Neuronal stem cell (in vitro differentiated cells): ENCODE results near the gene AK9.

ENCODE experiments used
- DNase-seq: peaks from one replicate; pipeline ENCODE4 v3.0.0-alpha.2; 2013; ENCODE audit warnings: low spot score
- H2AFZ ChIP-seq: one replicate; pipeline ENCODE4 v1.6.1; 2013; ENCODE audit warnings: mild to moderate bottlenecking, low read length, inconsistent platforms
- H2AK5ac ChIP-seq: 2 replicates; pipeline ENCODE4 v1.6.1; 2013; ENCODE audit warnings: low read depth, mild to moderate bottlenecking, inconsistent platforms, low read length, moderate library complexity, mixed read lengths
- H2BK120ac ChIP-seq: 2 replicates; pipeline ENCODE4 v1.6.1; 2013; ENCODE audit warnings: low read depth, mild to moderate bottlenecking, inconsistent platforms, low read length, moderate library complexity, mixed read lengths
- H2BK12ac ChIP-seq: one replicate; pipeline ENCODE4 v1.6.1; 2013; ENCODE audit warnings: low read length, inconsistent platforms
- H2BK15ac ChIP-seq: 2 replicates; pipeline ENCODE4 v1.6.1; 2013; ENCODE audit warnings: mild to moderate bottlenecking, low read length, inconsistent platforms, mixed read lengths
- H2BK5ac ChIP-seq: one replicate; pipeline ENCODE4 v1.6.1; 2013; ENCODE audit warnings: inconsistent platforms, mild to moderate bottlenecking, low read length, moderate library complexity
- H3K14ac ChIP-seq: one replicate; pipeline ENCODE4 v1.6.1; 2013; ENCODE audit warnings: low read length, inconsistent platforms
- H3K18ac ChIP-seq: 2 replicates; pipeline ENCODE4 v1.6.1; 2013; ENCODE audit warnings: low read length, inconsistent platforms
- H3K23ac ChIP-seq: 2 replicates; pipeline ENCODE4 v1.6.1; 2013; ENCODE audit warnings: low read depth, mild to moderate bottlenecking, mixed read lengths, low read length, inconsistent platforms; ENCODE audit not compliant: poor library complexity
- H3K27ac ChIP-seq: replicated peaks from 3 replicates; pipeline ENCODE4 v1.5.1; 2013; ENCODE audit warnings: low read length, inconsistent platforms
- H3K27me3 ChIP-seq, 3 experiments: 2 replicates each; pipeline ENCODE4 v1.6.1; 2013; ENCODE audit warnings: low read length in 3 of 3, mild to moderate bottlenecking in 2 of 3, inconsistent platforms in 1 of 3, low read depth in 1 of 3, mixed read lengths in 1 of 3, moderate library complexity in 1 of 3; ENCODE audit not compliant: control insufficient read depth in 3 of 3, insufficient read depth in 3 of 3
- H3K36me3 ChIP-seq, 2 donors: replicated peaks in 1 of 2; 2 replicates each; pipeline ENCODE4 v1.6.1; 2013; ENCODE audit warnings: low read length in 2 of 2; ENCODE audit not compliant: control insufficient read depth in 2 of 2, insufficient read depth in 2 of 2
- H3K4ac ChIP-seq: 2 replicates; pipeline ENCODE4 v1.6.1; 2013; ENCODE audit warnings: inconsistent platforms, mild to moderate bottlenecking, low read length, moderate library complexity
- H3K4me1 ChIP-seq, 2 donors: 1 replicate in 1 of 2; 2 replicates in 1 of 2; pipeline ENCODE4 v1.6.1; 2013; ENCODE audit warnings: low read length in 2 of 2, low read depth in 1 of 2; ENCODE audit not compliant: control insufficient read depth in 2 of 2, insufficient read depth in 1 of 2
- H3K4me2 ChIP-seq: one replicate; pipeline ENCODE4 v1.6.1; 2013; ENCODE audit warnings: mild to moderate bottlenecking, low read length, inconsistent platforms; ENCODE audit not compliant: insufficient read depth, poor library complexity, severe bottlenecking
- H3K4me3 ChIP-seq, 2 donors: 2 replicates each; pipeline ENCODE4 v1.5.1; 2013; ENCODE audit warnings: low read length in 2 of 2, mild to moderate bottlenecking in 2 of 2, inconsistent platforms in 1 of 2, moderate library complexity in 1 of 2
- H3K79me1 ChIP-seq: one replicate; pipeline ENCODE4 v1.6.1; 2013; ENCODE audit warnings: low read depth, mild to moderate bottlenecking, inconsistent platforms, low read length, moderate library complexity
- H3K9ac ChIP-seq: one replicate; pipeline ENCODE4 v1.6.1; 2013; ENCODE audit warnings: mild to moderate bottlenecking, low read depth, low read length, inconsistent platforms; ENCODE audit not compliant: poor library complexity
- H3K9me3 ChIP-seq, 2 donors: replicated peaks in 1 of 2; 2 replicates each; pipeline versions ENCODE3 to v1.6.1; 2013; ENCODE audit warnings: low read length in 2 of 2, mild to moderate bottlenecking in 2 of 2, inconsistent platforms in 1 of 2, low read depth in 1 of 2, mixed read lengths in 1 of 2, moderate library complexity in 1 of 2; ENCODE audit not compliant: control insufficient read depth in 2 of 2, insufficient read depth in 1 of 2
- H4K8ac ChIP-seq: one replicate; pipeline ENCODE4 v1.6.1; 2013; ENCODE audit warnings: low read depth, mild to moderate bottlenecking, inconsistent platforms, low read length, moderate library complexity
- H4K91ac ChIP-seq: one replicate; pipeline ENCODE4 v1.6.1; 2013; ENCODE audit warnings: low read length, low read depth, mild to moderate bottlenecking, inconsistent platforms; ENCODE audit not compliant: poor library complexity
- WGBS, 2 donors: extraction: QIAGEN DNeasy Blood & Tissue Kit; methylation state at CpG; one replicate each; pipeline ENCODE4 v1.1.7; 2013; ENCODE audit warnings: missing lambda C conversion rate in 2 of 2, mixed read lengths in 1 of 2; ENCODE audit not compliant: insufficient read length in 2 of 2, insufficient replicate concordance in 1 of 2; ENCODE audit errors: extremely low coverage in 2 of 2; 5-methylcytosine and 5-hydroxymethylcytosine counted together

AK9 gene

DNA sequence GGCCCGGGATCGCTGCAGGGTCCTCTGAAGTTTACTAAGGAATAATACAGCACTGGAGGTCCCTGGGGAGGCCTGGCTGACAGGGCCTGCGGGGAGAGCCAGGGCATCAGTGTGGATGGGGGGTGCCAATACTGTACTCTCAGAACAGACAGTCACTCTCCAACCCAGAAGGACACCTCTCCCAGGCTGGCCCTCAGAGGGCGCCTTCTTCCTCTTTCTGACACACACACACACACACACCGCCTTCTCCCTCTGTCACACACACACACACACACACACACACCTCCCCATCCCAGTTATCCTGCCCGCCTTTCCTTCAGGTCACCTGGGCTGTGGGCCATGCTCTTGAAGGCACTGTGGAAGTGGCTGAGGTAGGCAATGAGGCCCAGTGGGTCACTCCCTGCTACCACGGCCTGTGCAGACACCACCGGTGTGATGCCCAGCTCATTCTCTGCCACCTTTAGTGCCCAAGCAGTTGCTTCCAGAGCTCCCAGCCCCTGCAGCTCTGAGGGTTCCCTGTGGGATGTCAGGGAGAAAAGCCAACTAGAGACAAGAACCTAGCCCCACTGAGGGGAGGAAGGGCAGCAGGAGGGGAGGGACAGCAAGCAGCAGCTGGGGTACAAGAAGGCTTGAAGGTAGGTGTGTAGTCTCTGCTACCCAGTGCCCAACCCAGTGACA lies 243.0 kb downstream of the AK9 start:
- Histone ChIP-seq H3K79me1 (no peaks in the 10 kb centered on the region), H3K4ac (no peak overlapping the region), H4K91ac (no peak overlapping the region), H3K4me2 (no peak overlapping the region), H3K14ac (no peak overlapping the region), H3K18ac (no peak overlapping the region), H3K23ac (no peak overlapping the region), H2BK15ac (no peak overlapping the region), H2AFZ (no peak overlapping the region), H3K9me3 (no peaks in the 10 kb centered on the region), H3K4me1 (peaks cover 0 to 1% of the 10 kb centered on the region in 2 donors), H2BK5ac (no peak overlapping the region), H3K27me3 (no peaks in the 10 kb centered on the region), H3K4me3 (no peak overlapping the region), H2BK120ac (no peak overlapping the region), H3K9ac (no peak overlapping the region), H2BK12ac (no peak overlapping the region), H2AK5ac (no peak overlapping the region), H4K8ac (no peak overlapping the region), H3K27ac (no peak overlapping the region), H3K36me3 (peaks cover 47 to 65% of the 10 kb centered on the region in 2 donors)
- DNase-seq, result no peak
- no CpG with 5 or more reads among the region's 8 CpGs for WGBS, 2 donors

DNA sequence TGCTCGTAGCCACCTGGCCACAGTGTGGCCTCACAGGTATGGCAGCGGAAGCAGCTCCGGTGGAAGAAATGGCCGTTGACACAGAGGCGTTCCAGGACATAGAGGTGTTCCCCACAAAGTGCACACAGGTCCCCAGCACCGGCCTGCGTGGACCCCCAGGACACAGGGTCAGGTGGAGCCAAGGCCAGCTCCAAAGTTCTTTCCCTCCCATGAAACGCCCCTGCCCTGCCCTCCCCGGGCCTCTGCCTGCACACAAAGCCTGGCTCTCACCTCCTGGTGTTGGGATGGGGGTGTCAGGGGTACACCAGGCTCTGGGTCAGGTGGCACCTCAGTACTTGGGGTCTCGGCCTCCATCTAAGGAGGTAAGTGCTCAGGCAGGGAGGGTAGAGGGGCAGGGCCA lies 243.9 kb downstream of the AK9 start:
- DNase-seq, result no peak
- Histone ChIP-seq H2AFZ (no peak overlapping the region), H2BK5ac (no peak overlapping the region), H2BK12ac (no peak overlapping the region), H4K91ac (no peak overlapping the region), H4K8ac (no peak overlapping the region), H3K27me3 (no peaks in the 10 kb centered on the region), H3K36me3 (peaks cover 52 to 70% of the 10 kb centered on the region in 2 donors), H3K9ac (no peak overlapping the region), H3K14ac (peak overlapping the region; percentile 43), H2BK120ac (no peak overlapping the region), H3K27ac (no peak overlapping the region), H2BK15ac (no peak overlapping the region), H3K18ac (no peak overlapping the region), H3K23ac (no peak overlapping the region), H3K9me3 (no peaks in the 10 kb centered on the region), H2AK5ac (no peak overlapping the region), H3K4me3 (no peak overlapping the region), H3K4me1 (peaks cover 0 to 2% of the 10 kb centered on the region in 2 donors), H3K4me2 (no peak overlapping the region), H3K79me1 (peaks cover 1% of the 10 kb centered on the region), H3K4ac (no peak overlapping the region)
- no CpG with 5 or more reads among the region's 10 CpGs for WGBS, 2 donors

GRCh38 chr6:109446541-109446940 lies 244.5 kb downstream of the AK9 start:
- no CpG with 5 or more reads among the region's 8 CpGs for WGBS, 2 donors
- Histone ChIP-seq H3K9ac (no peak overlapping the region), H3K4me3 (no peak overlapping the region), H3K79me1 (peaks cover 3% of the 10 kb centered on the region), H2AK5ac (no peak overlapping the region), H3K14ac (no peak overlapping the region), H3K23ac (no peak overlapping the region), H2BK15ac (no peak overlapping the region), H3K9me3 (no peaks in the 10 kb centered on the region), H3K18ac (no peak overlapping the region), H3K36me3 (peaks cover 47 to 65% of the 10 kb centered on the region in 2 donors), H3K27me3 (no peaks in the 10 kb centered on the region), H4K91ac (no peak overlapping the region), H3K4ac (no peak overlapping the region), H2BK5ac (no peak overlapping the region), H2BK12ac (no peak overlapping the region), H3K4me2 (no peak overlapping the region), H2BK120ac (no peak overlapping the region), H3K27ac (no peak overlapping the region), H4K8ac (no peak overlapping the region), H2AFZ (no peak overlapping the region), H3K4me1 (peaks cover 3 to 5% of the 10 kb centered on the region in 2 donors)
- DNase-seq, result no peak

DNA sequence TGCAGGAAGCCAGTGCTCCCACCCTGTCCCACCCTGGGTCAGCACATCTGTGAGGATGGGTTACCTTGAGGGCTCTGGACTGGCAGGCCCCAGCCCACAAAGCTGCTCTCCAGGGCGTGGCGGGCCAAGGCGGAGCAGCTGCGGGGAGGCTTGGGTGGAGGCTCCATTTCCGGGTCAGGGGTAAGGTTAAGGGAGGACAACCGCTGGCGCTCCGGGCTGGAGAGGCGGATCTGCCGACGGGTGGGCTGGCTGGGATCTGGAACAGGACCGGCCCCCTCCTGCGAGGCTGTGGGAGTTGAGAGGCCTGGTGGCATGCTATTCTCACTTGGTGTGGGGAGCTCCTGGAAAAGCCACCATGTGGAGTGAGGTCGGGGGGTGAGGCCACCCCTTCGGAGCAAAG lies 244.9 kb downstream of the AK9 start:
- no peak overlapping the region for H4K91ac ChIP-seq
- H3K23ac ChIP-seq, result no peak overlapping the region
- no peaks in the 10 kb centered on the region for H3K9me3 ChIP-seq
- H3K4me2 ChIP-seq, result no peak overlapping the region
- no peak overlapping the region for H2BK120ac ChIP-seq
- WGBS, 2 donors, result no CpG with 5 or more reads among the region's 15 CpGs
- H2AK5ac ChIP-seq, result no peak overlapping the region
- no peak overlapping the region for H2BK15ac ChIP-seq
- H3K4me3 ChIP-seq, result no peak overlapping the region
- peaks cover 6 to 7% of the 10 kb centered on the region in 2 donors for H3K4me1 ChIP-seq
- no peak overlapping the region for H3K18ac ChIP-seq
- H2BK5ac ChIP-seq, result no peak overlapping the region
- no peak overlapping the region for H3K14ac ChIP-seq
- no peak overlapping the region for H3K9ac ChIP-seq
- H3K36me3 ChIP-seq, result peaks cover 45 to 62% of the 10 kb centered on the region in 2 donors
- no peak for DNase-seq
- H2AFZ ChIP-seq, result no peak overlapping the region
- H3K27ac ChIP-seq, result no peak overlapping the region
- no peaks in the 10 kb centered on the region for H3K27me3 ChIP-seq
- no peak overlapping the region for H4K8ac ChIP-seq
- H3K79me1 ChIP-seq, result peaks cover 3% of the 10 kb centered on the region
- no peak overlapping the region for H2BK12ac ChIP-seq
- H3K4ac ChIP-seq, result no peak overlapping the region
